HG02970 (cell line): ENCODE data around the gene CCNL2.
"Not testable (repeated sequence)": the region's sequence is repeated elsewhere in the genome, so short reads cannot be mapped to it uniquely, and the experiment has no call there.

Experiments used
- ATAC-seq: cut with Tn5 transposase; IDR thresholded peaks from one replicate; pipeline ENCODE4 v1.9.1; 2021; ENCODE audit warnings: mild to moderate bottlenecking, moderate library complexity, moderate number of reproducible peaks; ENCODE audit not compliant: unreplicated experiment, low FRiP score

Gene CCNL2

GRCh38 chr1:1377540-1378205 lies 21.5 kb downstream of the CCNL2 start:
- no peak for ATAC-seq

DNA sequence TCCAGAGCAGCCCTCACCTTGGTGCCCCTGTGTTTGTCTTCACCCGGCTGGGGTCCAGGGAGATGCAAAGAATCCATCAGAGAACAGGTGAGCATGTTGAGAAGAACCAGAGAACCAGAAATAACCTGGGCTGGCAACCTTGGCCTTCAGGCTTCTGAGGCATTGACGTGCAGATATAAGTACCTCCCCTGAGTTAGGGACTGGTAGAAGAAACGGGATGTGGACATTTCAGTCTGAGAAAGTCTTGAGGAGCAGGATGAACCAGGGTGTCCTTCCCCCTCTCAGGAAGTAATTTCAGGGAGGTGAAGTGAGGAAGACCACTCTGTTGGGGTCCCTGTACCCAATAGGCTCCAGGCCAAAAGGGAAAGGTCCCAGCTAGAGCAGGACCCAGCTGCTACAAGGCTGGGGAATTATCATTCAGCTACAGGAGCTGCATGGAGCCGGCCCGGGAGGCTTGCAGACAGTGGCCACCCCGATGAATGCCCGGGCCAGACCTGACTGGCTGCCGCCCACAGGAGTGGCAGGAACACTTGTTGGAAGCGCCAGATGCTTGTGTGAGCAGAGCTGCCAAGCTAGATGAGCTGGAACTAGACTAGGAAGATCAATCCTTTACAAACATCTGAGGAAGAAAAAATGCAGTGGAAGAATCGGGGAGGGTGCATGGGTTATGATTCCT lies 22.4 kb downstream of the CCNL2 start:
- ATAC-seq, result no peak

DNA sequence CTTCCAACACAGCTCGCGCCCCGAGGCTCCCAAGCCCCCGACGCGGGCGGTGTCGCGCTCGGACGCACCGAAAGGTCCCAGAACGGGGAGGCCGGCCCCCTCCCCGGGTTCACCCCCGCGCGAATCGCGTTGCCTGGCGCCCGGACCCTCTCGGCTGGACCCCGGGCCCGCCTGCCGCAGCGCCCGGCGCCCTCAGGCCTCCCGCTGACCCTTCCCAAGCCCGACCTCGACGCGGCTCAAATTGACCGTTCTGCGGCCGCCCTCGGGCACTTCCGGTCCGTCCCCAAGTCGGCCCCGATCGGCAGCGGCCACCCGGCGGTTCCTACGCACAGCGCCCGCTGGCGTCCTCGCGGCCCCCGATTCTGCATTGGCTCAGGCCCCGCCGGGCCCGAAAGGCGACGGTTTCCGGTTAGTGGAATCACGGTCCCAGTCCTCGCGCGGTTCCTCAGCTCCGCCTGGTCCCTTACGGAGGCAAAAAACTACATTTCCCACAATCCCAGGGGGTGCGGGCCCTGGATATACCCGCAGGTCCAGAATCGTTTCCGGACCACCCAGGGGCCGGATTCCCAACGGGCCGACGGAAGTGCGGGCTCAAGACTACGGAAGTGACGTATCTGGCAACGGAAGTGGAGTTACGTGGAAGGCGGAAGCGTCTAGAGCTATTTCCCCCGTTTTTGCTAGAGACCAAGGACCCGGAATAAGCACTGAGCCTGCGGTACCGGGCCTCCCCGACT lies 24.0 kb downstream of the CCNL2 start, which contains the start of gene AURKAIP1:
Gene AURKAIP1, minus strand, starts transcription at position 279 of the 734 bp plus-strand sequence. CDS start 451 bp downstream, outside the sequence.
- peak; percentile 89 for ATAC-seq

- no peak for ATAC-seq
Observed at GRCh38 chr1:1374589-1374928, 24.6 kb downstream of the CCNL2 start.

- no peak for ATAC-seq
Observed at GRCh38 chr1:1373815-1374588, 25.1 kb downstream of the CCNL2 start.

GRCh38 chr1:1373051-1373814 lies 25.9 kb downstream of the CCNL2 start:
- ATAC-seq, result no peak

GRCh38 chr1:1371746-1372711 lies 27.1 kb downstream of the CCNL2 start:
- ATAC-seq, result no peak

DNA sequence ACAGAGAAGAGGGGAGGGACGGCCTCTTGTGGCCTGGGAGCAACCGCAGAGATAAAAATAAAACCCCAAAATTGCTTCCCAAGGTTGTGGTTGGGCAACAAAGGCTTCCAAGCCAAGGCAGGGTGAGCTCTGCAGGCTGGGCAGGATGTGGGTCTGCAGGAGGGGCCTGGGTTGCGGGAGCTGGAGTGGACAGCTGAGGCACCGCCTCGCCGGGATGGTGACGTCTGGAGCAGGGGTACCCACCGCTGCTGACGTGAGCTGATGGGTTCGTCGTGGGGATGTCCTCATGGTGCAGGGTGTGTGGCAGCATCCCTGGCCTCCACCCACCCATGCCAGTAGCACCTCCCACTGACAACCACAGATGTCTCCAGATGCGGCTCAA lies 27.8 kb downstream of the CCNL2 start:
- no peak for ATAC-seq

GRCh38 chr1:1370771-1371300 lies 28.3 kb downstream of the CCNL2 start:
- ATAC-seq, result no peak

DNA sequence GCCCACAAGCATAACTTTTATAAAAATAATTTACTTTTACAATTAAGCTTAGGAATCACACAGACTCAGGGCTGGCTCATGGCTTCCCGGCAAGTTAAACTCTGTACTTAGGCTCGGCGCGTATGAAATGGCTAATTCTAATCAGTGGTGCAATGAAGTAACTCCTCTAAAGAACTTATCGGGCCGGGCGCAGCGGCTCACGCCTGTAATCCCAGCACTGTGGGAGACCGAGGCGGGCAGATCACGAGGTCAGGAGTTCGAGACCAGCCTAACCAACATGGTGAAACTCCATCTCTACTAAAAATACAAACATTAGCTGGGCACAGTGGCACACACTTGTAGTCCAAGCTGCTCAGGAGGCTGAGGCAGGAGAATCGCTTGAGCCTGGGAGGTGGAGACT lies 29.0 kb downstream of the CCNL2 start:
- not testable (repeated sequence) for ATAC-seq

DNA sequence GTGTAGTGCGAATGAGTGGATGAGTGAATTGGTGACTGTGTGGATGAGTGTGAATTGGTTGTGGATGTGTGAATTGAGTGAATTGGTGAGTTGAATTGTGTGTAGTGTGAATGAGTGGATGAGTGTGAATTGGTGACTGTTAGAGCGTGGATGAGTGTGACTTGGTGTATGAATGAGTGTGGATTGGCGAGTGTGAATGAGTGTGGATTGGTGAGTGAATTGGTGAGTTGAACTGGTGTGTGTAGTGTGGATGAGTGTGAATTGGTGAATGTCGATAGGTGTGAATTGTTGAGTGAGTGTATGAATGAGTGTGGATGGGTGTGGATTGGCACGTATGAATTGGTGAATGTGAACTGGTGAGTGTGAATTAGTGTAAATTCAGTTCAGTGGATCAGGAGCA lies 31.8 kb downstream of the CCNL2 start:
- no peak for ATAC-seq

GRCh38 chr1:1366699-1367066 lies 32.5 kb downstream of the CCNL2 start:
- ATAC-seq, result no peak

- no peak for ATAC-seq
Observed at GRCh38 chr1:1365875-1366698, 33.0 kb downstream of the CCNL2 start.

GRCh38 chr1:1364266-1364665 lies 34.9 kb downstream of the CCNL2 start:
- no peak for ATAC-seq

GRCh38 chr1:1361982-1362423 lies 37.1 kb downstream of the CCNL2 start:
- no peak for ATAC-seq

DNA sequence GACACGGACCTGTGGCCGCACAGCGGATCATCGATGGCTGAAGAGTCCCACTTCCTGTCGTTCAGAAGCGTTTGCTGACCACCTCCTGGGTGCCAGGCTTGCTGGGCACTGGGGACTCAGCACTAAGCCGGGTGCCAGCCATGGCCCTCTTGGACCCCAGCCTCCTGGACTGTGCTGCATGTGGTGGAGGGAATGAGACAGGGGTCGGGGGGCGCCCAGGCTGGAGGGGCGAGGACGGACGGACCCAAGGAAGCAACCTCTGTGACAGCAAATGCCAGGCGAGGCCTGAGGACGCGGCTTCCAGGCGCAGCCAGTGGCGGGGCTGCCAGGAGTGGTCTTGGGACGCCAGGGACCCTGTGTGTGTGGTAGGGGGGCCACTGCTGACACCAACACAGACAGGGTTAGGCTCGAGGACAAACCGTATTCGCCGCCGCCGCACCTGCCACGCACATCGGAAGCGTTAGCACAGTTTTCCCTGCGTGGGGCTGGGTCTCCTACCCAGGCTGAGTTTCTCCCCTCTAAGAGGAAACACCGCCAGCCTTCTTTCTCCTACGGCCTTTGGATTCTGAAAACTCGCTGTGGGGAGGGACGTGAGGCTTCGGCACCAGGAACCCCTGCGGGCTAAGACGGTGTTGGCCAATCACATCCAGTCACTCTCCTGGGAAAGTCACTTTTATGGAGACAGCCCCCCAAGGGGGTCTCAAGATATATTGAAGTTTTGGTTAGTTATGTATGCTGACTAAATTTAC lies 37.7 kb downstream of the CCNL2 start:
- no peak for ATAC-seq

DNA sequence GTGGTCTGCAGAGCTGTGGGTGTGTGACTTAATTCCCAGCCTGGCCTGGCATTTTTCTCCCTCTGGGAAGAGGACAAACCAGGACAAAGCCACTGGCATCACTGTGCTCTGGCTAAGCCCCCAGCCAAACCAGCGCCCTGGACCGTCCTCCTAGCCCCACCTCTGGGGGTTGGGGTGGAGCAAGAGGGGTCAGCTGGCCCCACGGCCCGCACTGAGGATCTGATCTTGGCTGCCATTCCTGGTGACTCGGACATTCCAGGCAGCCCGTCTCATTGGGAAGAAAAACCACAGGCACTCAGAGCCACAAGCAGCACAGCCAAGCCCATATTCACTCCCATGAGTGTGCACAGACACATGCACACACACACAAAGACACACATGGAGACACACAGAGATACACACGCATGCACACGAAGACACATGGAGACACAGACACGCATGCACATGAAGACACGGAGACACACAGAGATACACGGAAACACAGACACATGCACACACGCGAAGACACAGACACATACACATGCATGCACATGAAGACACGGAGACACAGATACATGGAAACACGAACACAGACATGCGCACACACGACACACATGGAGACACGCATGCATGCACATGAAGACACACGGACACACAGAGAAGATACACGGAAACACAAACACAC lies 38.5 kb downstream of the CCNL2 start:
- ATAC-seq, result no peak
